OCI-LY3 (cell line): ENCODE measurements around the gene FRRS1L.

Experiments
- H2AFZ ChIP-seq: fragments of 200-600, 300-600 bp; shearing (Covaris generic); 2 replicates; pipeline ENCODE4 v1.6.0; 2014; ENCODE audit warnings: antibody characterized with exemption, low read depth, low read length
- H3K27ac ChIP-seq: fragments of 200-600, 300-600 bp; sonication (generic); 2 replicates; pipeline ENCODE4 v1.5.1; 2014; ENCODE audit warnings: mild to moderate bottlenecking, low read length, moderate library complexity, mixed read lengths
- H3K27me3 ChIP-seq: fragments of 200-600, 300-600 bp; sonication (generic); 2 replicates; pipeline ENCODE4 v1.6.1; 2014; ENCODE audit warnings: low read depth, low read length, mixed read lengths
- H3K36me3 ChIP-seq: fragments of 200-600, 300-600 bp; sonication (generic); replicated peaks from 2 replicates; pipeline ENCODE3; 2014; ENCODE audit warnings: low read depth, low read length, mixed read lengths
- H3K4me1 ChIP-seq: fragments of 300-600, 200-600 bp; sonication (generic); 2 replicates; pipeline ENCODE4 v1.6.1; 2014; ENCODE audit warnings: low read length, mixed read lengths
- H3K4me2 ChIP-seq: fragments of 200-600, 300-600 bp; sonication (generic); 2 replicates; pipeline ENCODE4 v1.6.1; 2014; ENCODE audit warnings: low read length, mixed read lengths
- H3K4me3 ChIP-seq: fragments of 300-600, 200-600 bp; sonication (generic); 2 replicates; pipeline ENCODE4 v1.5.1; 2014; ENCODE audit warnings: antibody characterized with exemption, mild to moderate bottlenecking, low read length, moderate library complexity
- H3K79me2 ChIP-seq: fragments of 300-600, 200-600 bp; shearing (Covaris generic); 2 replicates; pipeline ENCODE4 v1.6.1; 2014; ENCODE audit warnings: mild to moderate bottlenecking, low read length, mixed read lengths
- H3K9ac ChIP-seq: fragments of 300-600, 200-600 bp; shearing (Covaris generic); 2 replicates; pipeline ENCODE4 v1.6.0; 2014; ENCODE audit warnings: mild to moderate bottlenecking, low read length, moderate library complexity
- H3K9me3 ChIP-seq: fragments of 200-600, 300-600 bp; shearing (Covaris generic); 2 replicates; pipeline ENCODE4 v1.6.1; 2014; ENCODE audit warnings: low read length, mixed read lengths; ENCODE audit not compliant: insufficient read depth
- H4K20me1 ChIP-seq: fragments of 200-600, 300-600 bp; sonication (generic); 2 replicates; pipeline ENCODE4 v1.6.1; 2016; ENCODE audit warnings: low read length, mixed read lengths; ENCODE audit not compliant: insufficient read depth
- CTCF ChIP-seq: fragments of 200-600, 300-600 bp; sonication (generic); IDR thresholded peaks from 2 replicates; pipeline ENCODE4 v1.5.1; 2014; ENCODE audit warnings: antibody characterized with exemption, low read length, low read depth
- EZH2phosphoT487 ChIP-seq: fragments of 200-600 bp; shearing (Covaris generic); IDR thresholded peaks from 2 replicates; pipeline ENCODE4 v1.6.1; 2018; ENCODE audit warnings: antibody characterized with exemption, mixed run types, low read depth

Gene FRRS1L

GRCh38 chr9:109181284-109181683 is 14.2 kb upstream of the FRRS1L start:
- Histone ChIP-seq H3K4me2 (no peak overlapping the region), H3K79me2 (no peaks in the 10 kb centered on the region), H2AFZ (no peak overlapping the region), H4K20me1 (no peaks in the 10 kb centered on the region), H3K27me3 (no peaks in the 10 kb centered on the region), H3K36me3 (no peaks in the 10 kb centered on the region), H3K9me3 (no peaks in the 10 kb centered on the region), H3K4me1 (peaks cover 17% of the 10 kb centered on the region), H3K27ac (no peak overlapping the region), H3K9ac (no peak overlapping the region), H3K4me3 (no peak overlapping the region)
- no peak for TF ChIP-seq CTCF
- TF ChIP-seq EZH2phosphoT487 = no peak

GRCh38 chr9:109179801-109180523 is 12.9 kb upstream of the FRRS1L start:
- Histone ChIP-seq H4K20me1 (no peaks in the 10 kb centered on the region), H3K4me3 (no peak overlapping the region), H3K9ac (no peak overlapping the region), H2AFZ (no peak overlapping the region), H3K4me1 (peaks cover 7% of the 10 kb centered on the region), H3K79me2 (no peaks in the 10 kb centered on the region), H3K27me3 (no peaks in the 10 kb centered on the region), H3K36me3 (no peaks in the 10 kb centered on the region), H3K27ac (no peak overlapping the region), H3K4me2 (no peak overlapping the region), H3K9me3 (no peaks in the 10 kb centered on the region)
- TF ChIP-seq EZH2phosphoT487 = no peak
- TF ChIP-seq CTCF = no peak

- TF ChIP-seq CTCF = no peak
- TF ChIP-seq EZH2phosphoT487 = no peak
- no peak overlapping the region for H3K9ac ChIP-seq
- no peaks in the 10 kb centered on the region for H4K20me1 ChIP-seq
- H3K4me2 ChIP-seq = no peak overlapping the region
- H3K4me1 ChIP-seq = no peaks in the 10 kb centered on the region
- H3K79me2 ChIP-seq = no peaks in the 10 kb centered on the region
- no peaks in the 10 kb centered on the region for H3K36me3 ChIP-seq
- H3K27ac ChIP-seq = no peak overlapping the region
- H3K9me3 ChIP-seq = no peaks in the 10 kb centered on the region
- peaks cover 4% of the 10 kb centered on the region for H3K27me3 ChIP-seq
- H2AFZ ChIP-seq = no peak overlapping the region
- H3K4me3 ChIP-seq = no peak overlapping the region
These were observed 9.9 kb upstream of the FRRS1L start for GRCh38 chr9:109176963-109177362.

- Histone ChIP-seq H3K27me3 (peaks cover 10% of the 10 kb centered on the region), H3K79me2 (no peaks in the 10 kb centered on the region), H3K36me3 (no peaks in the 10 kb centered on the region), H3K4me2 (no peak overlapping the region), H3K9me3 (no peaks in the 10 kb centered on the region), H3K4me3 (no peak overlapping the region), H2AFZ (no peak overlapping the region), H3K9ac (no peak overlapping the region), H3K27ac (no peak overlapping the region), H3K4me1 (no peaks in the 10 kb centered on the region), H4K20me1 (no peaks in the 10 kb centered on the region)
- TF ChIP-seq EZH2phosphoT487 = no peak
- TF ChIP-seq CTCF = no peak
These were observed 9.3 kb upstream of the FRRS1L start for GRCh38 chr9:109176386-109176785.
